Naive thymus-derived CD4-positive, alpha-beta T cell (primary cell): ENCODE measurements around the gene RASSF5. TPM values are rescaled to one million over a fixed set of nuclear protein-coding genes. Genes with fewer than 3 reads are reported as not detected.
A peak's percentile ranks its signal among the peaks of the same experiment; 100 is the strongest.
"Not testable (repeated sequence)": the region's sequence is repeated elsewhere in the genome, so short reads cannot be mapped to it uniquely, and the experiment has no call there.

ENCODE experiments used
- ATAC-seq: fragments of 150-1000 bp; cut with Tn5 transposase; 2 replicates; pipeline ENCODE4 v1.10.0; 2021; ENCODE audit warnings: mild to moderate bottlenecking, moderate library complexity
- CTCF ChIA-PET: fragments of 350-600 bp; sonication (Branson Sonifier 250); formaldehyde crosslinking; loops from one replicate; lab custom pipeline; 2021; ENCODE audit warnings: antibody characterized with exemption; lab: Charles Lee
- POLR2A ChIA-PET: fragments of 350-600 bp; sonication (Branson Sonifier 250); formaldehyde crosslinking; loops from one replicate; lab custom pipeline; 2021; ENCODE audit warnings: antibody characterized with exemption, inconsistent platforms; lab: Charles Lee
- DNase-seq, 9 donors: peaks; one replicate each; pipeline versions ENCODE4 v3.0.0 to v3.0.0-alpha.2; 2020 to 2022; ENCODE audit warnings: mixed read lengths in 1 of 9
- H3K27ac ChIP-seq: one replicate; pipeline ENCODE4 v1.7.0; 2013; ENCODE audit warnings: mild to moderate bottlenecking, low read depth, low read length, moderate library complexity
- H3K27me3 ChIP-seq, 2 donors: one replicate each; pipeline ENCODE4 v1.7.0; 2013; ENCODE audit warnings: low read length in 2 of 2, mild to moderate bottlenecking in 2 of 2, moderate library complexity in 2 of 2; ENCODE audit not compliant: control insufficient read depth in 2 of 2, insufficient read depth in 2 of 2
- H3K36me3 ChIP-seq, 3 experiments: 1 replicate in 2 of 3; 2 replicates in 1 of 3; pipeline ENCODE4 v1.7.0; 2013; ENCODE audit warnings: low read length in 3 of 3, mild to moderate bottlenecking in 3 of 3, moderate library complexity in 1 of 3; ENCODE audit not compliant: insufficient read depth in 3 of 3, control insufficient read depth in 2 of 3
- H3K4me1 ChIP-seq, 2 donors: one replicate each; pipeline ENCODE4 v1.7.0; 2013; ENCODE audit warnings: low read length in 2 of 2, mild to moderate bottlenecking in 2 of 2, moderate library complexity in 1 of 2; ENCODE audit not compliant: control insufficient read depth in 2 of 2, insufficient read depth in 2 of 2
- H3K4me3 ChIP-seq: 2 replicates; pipeline ENCODE4 v1.7.0; 2013; ENCODE audit warnings: mild to moderate bottlenecking, low read length
- H3K9me3 ChIP-seq, 3 experiments: 1 replicate in 2 of 3; 2 replicates in 1 of 3; pipeline ENCODE4 v1.7.0; 2013; ENCODE audit warnings: low read length in 3 of 3; ENCODE audit not compliant: control insufficient read depth in 2 of 3
- H3K27ac Mint-ChIP-seq, 9 donors: one replicate each; pipeline ENCODE4 v1.8.0; 2020 to 2022; ENCODE audit warnings: mixed read lengths in 9 of 9, mild to moderate bottlenecking in 8 of 9, moderate library complexity in 5 of 9, inconsistent platforms in 2 of 9
- H3K27me3 Mint-ChIP-seq, 5 donors: one replicate each; pipeline ENCODE4 v1.8.0; 2021 to 2022; ENCODE audit warnings: mixed read lengths in 5 of 5, mild to moderate bottlenecking in 1 of 5
- H3K36me3 Mint-ChIP-seq, 5 donors: one replicate each; pipeline ENCODE4 v1.8.0; 2020 to 2022; ENCODE audit warnings: mixed read lengths in 5 of 5, mild to moderate bottlenecking in 3 of 5, inconsistent platforms in 1 of 5
- H3K4me1 Mint-ChIP-seq, 7 donors: one replicate each; pipeline ENCODE4 v1.8.0; 2020 to 2022; ENCODE audit warnings: mixed read lengths in 7 of 7, mild to moderate bottlenecking in 3 of 7, inconsistent platforms in 1 of 7
- H3K4me3 Mint-ChIP-seq, 10 donors: one replicate each; pipeline ENCODE4 v1.8.0; 2020 to 2022; ENCODE audit warnings: mild to moderate bottlenecking in 10 of 10, mixed read lengths in 10 of 10, moderate library complexity in 6 of 10, inconsistent platforms in 2 of 10
- H3K9me3 Mint-ChIP-seq, 11 donors: one replicate each; pipeline ENCODE4 v1.8.0; 2020 to 2022; ENCODE audit warnings: mixed read lengths in 11 of 11, mild to moderate bottlenecking in 4 of 11, inconsistent platforms in 1 of 11, moderate library complexity in 1 of 11
- intact Hi-C, 2 donors: fragments of 100-400 bp; cut with micrococcal nuclease; formaldehyde crosslinking; loops; one replicate each; pipeline ENCODE4 v1.15.1; 2023
- polyA plus RNA-seq, 2 donors: library from polyadenylated mRNA; unstranded; fragments of 300-500 nt; fragmentation: Illumina TruSeq; gene quantifications; one replicate each; pipeline ENCODE4 v1.2.3, GENCODE V29; 2021
- total RNA-seq, 6 experiments: library from RNA in 5 of 6; stranded (reverse) in 5 of 6; gene quantifications; 1 replicate in 5 of 6; 2 replicates in 1 of 6; pipeline ENCODE4 v1.2.3 and lab custom pipeline; 2021 to 2026

The RASSF5 gene
- total and polyA plus RNA-seq, 7 experiments from 2014 or later = 155 to 416 (median 227) TPM

DNA sequence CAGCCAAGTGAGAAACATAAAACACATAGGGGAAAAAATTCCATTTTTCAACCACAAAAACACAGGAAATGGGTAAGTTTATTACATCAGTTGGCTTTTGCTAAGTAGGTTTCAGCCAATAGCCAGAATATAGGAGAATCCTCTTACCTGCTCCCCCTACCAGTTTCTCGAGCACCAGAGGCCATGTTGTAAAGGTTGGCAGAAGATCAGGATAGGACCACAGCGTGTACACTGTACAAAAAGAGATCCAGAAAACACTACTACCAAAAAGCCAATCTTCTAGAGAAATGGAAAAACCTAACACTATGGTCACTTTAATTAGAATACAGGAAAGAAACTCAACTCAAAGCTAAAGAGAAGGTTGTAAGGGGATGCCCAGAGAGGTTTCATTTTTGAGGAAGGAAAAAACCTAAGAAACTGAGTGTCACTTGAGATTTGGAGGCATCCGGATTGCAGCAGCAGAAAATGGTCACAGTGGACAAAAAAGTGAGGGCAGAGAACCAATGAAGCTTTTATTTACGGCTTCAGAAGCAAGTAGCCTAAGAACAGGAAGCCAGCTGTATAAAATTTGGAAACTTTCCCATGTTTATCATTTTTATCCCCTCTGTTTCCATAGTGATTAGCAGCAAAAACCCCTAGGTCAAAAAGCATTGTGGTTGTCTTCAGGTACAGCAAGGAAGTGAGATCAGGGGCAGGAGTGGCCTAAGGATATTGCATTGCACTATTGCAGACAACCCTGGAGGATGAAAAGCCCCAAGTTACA lies 102.1 kb downstream of the RASSF5 start:
- H3K36me3 Mint-ChIP-seq = peaks cover 0 to 34% (median 17%) of the 10 kb centered on the region in 5 donors
- no peak for DNase-seq
- H3K27me3 Mint-ChIP-seq = no peaks in the 10 kb centered on the region
- H3K36me3 ChIP-seq = peaks cover 9 to 50% (median 11%) of the 10 kb centered on the region in 3 experiments
- no peak for ATAC-seq
- H3K27ac Mint-ChIP-seq = peak overlapping the region in 3 of 9 donors; percentile 32 to 82 (median 50)
- no peak overlapping the region for H3K27ac ChIP-seq
- H3K4me3 Mint-ChIP-seq = peak overlapping the region in 5 of 10 donors; percentile 12 to 61 (median 46)
- H3K9me3 ChIP-seq = no peaks in the 10 kb centered on the region
- H3K27me3 ChIP-seq = no peaks in the 10 kb centered on the region
- H3K9me3 Mint-ChIP-seq = no peaks in the 10 kb centered on the region
- intact Hi-C loops = loop anchor here in 1 of 2 donors (2.0 kb wide), 1 partner anchor 371 kb away; no protein-coding TSS in a partner anchor
- peaks cover 8 to 10% of the 10 kb centered on the region in 2 donors for H3K4me1 ChIP-seq
- ChIA-PET POLR2A (interaction anchor here (0.5 to 1.2 kb wide), 4 partner anchors 14 to 63 kb away, joined by 3 to 4 read pairs (median 3); no protein-coding TSS in a partner anchor), CTCF (interaction anchor here (0.7 to 1.4 kb wide), 7 partner anchors 34 to 309 kb away, joined by 3 to 6 read pairs (median 3); no protein-coding TSS in a partner anchor)
- H3K4me3 ChIP-seq = no peak overlapping the region
- H3K4me1 Mint-ChIP-seq = peaks cover 7 to 39% (median 30%) of the 10 kb centered on the region in 7 donors

DNA sequence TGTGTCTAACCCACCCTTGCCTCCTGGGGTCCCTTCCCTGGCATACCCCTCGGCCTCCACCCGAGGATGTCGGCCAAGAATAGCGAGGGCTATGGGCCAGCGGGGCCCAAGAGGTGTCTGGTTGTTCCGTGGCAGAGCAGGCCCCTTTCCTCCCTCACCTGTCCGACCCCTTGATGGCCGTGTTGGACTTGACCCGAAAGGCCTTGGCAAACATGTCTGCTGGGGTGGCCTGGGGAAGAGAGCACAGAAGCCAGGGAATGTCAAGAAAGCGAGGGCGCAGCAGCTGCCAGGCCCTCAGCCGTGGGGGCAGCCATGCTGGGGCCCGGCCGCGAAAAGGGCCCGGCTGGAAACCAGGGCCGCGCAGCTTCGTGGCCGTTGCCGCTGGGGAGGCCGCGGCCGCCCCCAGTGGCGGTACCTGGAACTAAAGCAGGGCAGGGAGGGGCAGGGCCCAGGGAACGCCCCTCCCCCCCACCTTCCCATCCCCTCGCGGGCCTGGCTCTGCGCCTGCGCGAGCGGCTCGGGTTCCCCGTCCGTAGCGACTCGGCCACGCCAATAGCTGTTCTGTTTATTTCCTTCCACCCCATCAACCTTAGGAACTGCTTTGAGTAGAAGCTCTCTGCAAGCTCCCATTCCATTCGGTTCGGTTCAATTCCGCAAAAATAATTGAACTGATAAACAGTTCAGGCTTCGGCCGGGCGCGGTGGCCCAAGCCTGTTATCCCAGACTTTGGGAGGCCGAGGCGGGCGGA lies 105.0 kb downstream of the RASSF5 start, which contains the start of gene EIF2D:
Gene EIF2D (minus strand): TSS at position 337 of the 748 bp plus-strand sequence. CDS start 123 bp downstream, at position 214.
- intact Hi-C loops = loop anchor here (1.0 to 10.0 kb wide), 15 partner anchors 22 to 1808 kb away; partner anchors contain the start of genes DYRK3 (in 2 of the 2), MAPKAPK2 (in 1 of the 2) and RASSF5 (in 1 of the 2)
- Histone ChIP-seq H3K27ac (peak within 1 kb of the TSS; percentile 88), H3K27me3 (no peaks in the 10 kb centered on the region), H3K4me1 (peaks cover 8 to 10% of the 10 kb centered on the region in 2 donors), H3K4me3 (peak within 1 kb of the TSS; percentile 97), H3K36me3 (peaks cover 3 to 22% (median 9%) of the 10 kb centered on the region in 3 experiments), H3K9me3 (no peaks in the 10 kb centered on the region)
- H3K36me3 Mint-ChIP-seq = peaks cover 0 to 21% (median 16%) of the 10 kb centered on the region in 5 donors
- ATAC-seq = peak; percentile 100
- ChIA-PET CTCF (interaction anchor here (0.7 to 4.7 kb wide), 10 partner anchors 8 to 370 kb away, joined by 3 to 17 read pairs (median 4); no protein-coding TSS in a partner anchor), POLR2A (interaction anchor here (0.7 to 1.5 kb wide), 10 partner anchors 11 to 142 kb away, joined by 3 to 6 read pairs (median 4); partner anchors contain the start of genes IKBKE and RASSF5)
- DNase-seq = peak; percentile 88 to 98 (median 94)
- no peaks in the 10 kb centered on the region for H3K9me3 Mint-ChIP-seq
- peak within 1 kb of the TSS; percentile 92 to 99 (median 94) for H3K27ac Mint-ChIP-seq
- peak within 1 kb of the TSS; percentile 89 to 95 (median 93) for H3K4me3 Mint-ChIP-seq
- H3K4me1 Mint-ChIP-seq = peaks cover 7 to 35% (median 30%) of the 10 kb centered on the region in 7 donors
- peaks cover 0 to 17% (median 0%) of the 10 kb centered on the region in 5 donors for H3K27me3 Mint-ChIP-seq

DNA sequence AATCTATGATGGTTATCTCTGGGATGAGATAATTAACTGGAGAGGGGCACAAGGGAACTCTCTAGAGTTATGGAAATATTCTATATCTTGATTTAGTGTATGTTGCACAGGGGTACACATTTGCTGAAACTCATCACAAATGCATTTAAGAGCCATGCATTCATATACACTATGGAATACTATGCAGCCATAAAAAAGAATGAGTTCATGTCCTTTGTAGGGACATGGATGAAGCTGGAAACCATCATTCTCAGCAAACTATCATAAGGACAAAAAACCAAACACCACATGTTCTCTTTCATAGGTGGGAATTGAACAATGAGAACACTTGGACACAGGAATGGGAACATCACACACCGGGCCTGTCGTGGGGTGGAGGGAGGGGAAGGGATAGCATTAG lies 119.1 kb downstream of the RASSF5 start:
- H3K27ac ChIP-seq, H3K27me3 ChIP-seq, ATAC-seq, H3K4me1 Mint-ChIP-seq, POLR2A ChIA-PET, H3K4me3 Mint-ChIP-seq, H3K27ac Mint-ChIP-seq, CTCF ChIA-PET, DNase-seq, H3K9me3 ChIP-seq, H3K36me3 Mint-ChIP-seq, intact Hi-C loops, H3K4me1 ChIP-seq, H3K36me3 ChIP-seq, H3K9me3 Mint-ChIP-seq, H3K4me3 ChIP-seq: not testable (repeated sequence)
- peaks cover 0 to 38% (median 6%) of the 10 kb centered on the region in 5 donors for H3K27me3 Mint-ChIP-seq

DNA sequence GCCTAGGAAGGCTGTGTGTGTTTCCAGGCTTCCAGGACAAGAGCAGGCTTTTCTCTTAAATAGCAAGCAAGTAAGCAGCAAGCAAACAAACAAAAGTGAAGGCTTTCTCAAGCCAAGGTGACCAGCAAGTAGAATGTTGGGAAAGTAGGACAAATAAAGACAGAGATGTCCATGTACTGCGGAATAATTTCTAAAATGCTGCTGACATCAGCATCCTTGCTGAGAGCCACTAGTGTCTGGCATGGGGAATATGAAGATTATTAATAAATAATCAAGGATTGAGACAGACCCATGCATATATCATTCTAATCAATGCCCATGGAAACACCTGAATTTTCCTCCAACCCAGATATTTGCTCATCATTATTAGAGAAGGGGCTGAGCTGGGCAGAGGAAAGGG lies 121.6 kb downstream of the RASSF5 start:
- no peak for ATAC-seq

DNA sequence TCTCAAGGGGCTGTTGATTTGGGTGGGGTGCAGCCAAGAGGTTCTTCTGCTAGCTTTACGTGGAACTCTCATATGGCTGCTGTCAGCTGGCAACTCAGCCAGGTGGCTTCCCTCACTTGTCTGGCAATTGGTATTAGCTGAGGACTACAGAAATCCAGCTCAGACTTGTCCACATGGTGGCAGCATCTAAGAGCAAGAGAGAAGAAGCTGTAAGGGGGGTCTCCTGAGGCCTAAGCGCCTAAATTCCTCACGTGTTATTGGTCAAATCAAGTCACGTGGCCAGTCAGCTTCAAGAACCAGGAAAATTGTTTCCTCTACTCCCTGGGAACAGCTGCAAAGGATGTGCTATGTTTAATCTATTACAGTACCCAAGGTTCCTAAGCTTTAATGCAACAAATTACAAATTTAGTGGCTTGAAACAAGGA lies 123.8 kb downstream of the RASSF5 start:
- ATAC-seq (no peak), DNase-seq (no peak)
- peaks cover 8 to 15% of the 10 kb centered on the region in 2 donors for H3K4me1 ChIP-seq
- ChIA-PET POLR2A (no interaction called here), CTCF (interaction anchor here (0.7 to 1.5 kb wide), 9 partner anchors 9 to 351 kb away, joined by 3 to 24 read pairs (median 4); no protein-coding TSS in a partner anchor)
- no peaks in the 10 kb centered on the region for H3K27me3 ChIP-seq
- H3K27ac ChIP-seq = no peak overlapping the region
- Mint-ChIP-seq H3K36me3 (no peaks in the 10 kb centered on the region), H3K4me3 (no peak overlapping the region), H3K27ac (no peak overlapping the region), H3K27me3 (peaks cover 7 to 23% (median 9%) of the 10 kb centered on the region in 5 donors), H3K9me3 (no peaks in the 10 kb centered on the region), H3K4me1 (peaks cover 8 to 15% (median 12%) of the 10 kb centered on the region in 7 donors)
- intact Hi-C loops = loop anchor here (5.0 to 10.0 kb wide), 4 partner anchors 96 to 1124 kb away; partner anchors contain the start of gene CD46 (in 1 of the 2)
- H3K4me3 ChIP-seq = no peak overlapping the region
- no peaks in the 10 kb centered on the region for H3K36me3 ChIP-seq
- no peaks in the 10 kb centered on the region for H3K9me3 ChIP-seq

More for the DNA sequence above, 121.6 kb downstream of the RASSF5 start:
- Mint-ChIP-seq H3K4me1 (no peaks in the 10 kb centered on the region), H3K27ac (no peak overlapping the region), H3K27me3 (peaks cover 7 to 32% (median 9%) of the 10 kb centered on the region in 5 donors), H3K4me3 (no peak overlapping the region), H3K36me3 (no peaks in the 10 kb centered on the region), H3K9me3 (peaks cover 0 to 3% (median 0%) of the 10 kb centered on the region in 11 donors)
- no peaks in the 10 kb centered on the region for H3K27me3 ChIP-seq
- intact Hi-C loops = no loop called here
- H3K4me3 ChIP-seq = no peak overlapping the region
- no peaks in the 10 kb centered on the region for H3K36me3 ChIP-seq
- ChIA-PET CTCF (interaction anchor here (0.6 to 1.0 kb wide), 2 partner anchors 341 to 352 kb away, joined by 3 read pairs; no protein-coding TSS in a partner anchor), POLR2A (interaction anchor here (0.8 kb wide), 1 partner anchor 18 kb away, joined by 5 read pairs; no protein-coding TSS in a partner anchor)
- H3K4me1 ChIP-seq = no peaks in the 10 kb centered on the region
- DNase-seq = no peak
- H3K27ac ChIP-seq = no peak overlapping the region
- no peaks in the 10 kb centered on the region for H3K9me3 ChIP-seq
